ENCODE results near the gene KIAA0319L. TPM values are rescaled to one million over a fixed set of nuclear protein-coding genes. Genes with fewer than 3 reads are reported as not detected.
"Not testable (repeated sequence)": the region's sequence is repeated elsewhere in the genome, so short reads cannot be mapped to it uniquely, and the experiment has no call there.

Gene KIAA0319L
- total and polyA plus RNA-seq, 3 experiments from 2014 or later = 28.5 to 30.4 (median 29.3) TPM

DNA sequence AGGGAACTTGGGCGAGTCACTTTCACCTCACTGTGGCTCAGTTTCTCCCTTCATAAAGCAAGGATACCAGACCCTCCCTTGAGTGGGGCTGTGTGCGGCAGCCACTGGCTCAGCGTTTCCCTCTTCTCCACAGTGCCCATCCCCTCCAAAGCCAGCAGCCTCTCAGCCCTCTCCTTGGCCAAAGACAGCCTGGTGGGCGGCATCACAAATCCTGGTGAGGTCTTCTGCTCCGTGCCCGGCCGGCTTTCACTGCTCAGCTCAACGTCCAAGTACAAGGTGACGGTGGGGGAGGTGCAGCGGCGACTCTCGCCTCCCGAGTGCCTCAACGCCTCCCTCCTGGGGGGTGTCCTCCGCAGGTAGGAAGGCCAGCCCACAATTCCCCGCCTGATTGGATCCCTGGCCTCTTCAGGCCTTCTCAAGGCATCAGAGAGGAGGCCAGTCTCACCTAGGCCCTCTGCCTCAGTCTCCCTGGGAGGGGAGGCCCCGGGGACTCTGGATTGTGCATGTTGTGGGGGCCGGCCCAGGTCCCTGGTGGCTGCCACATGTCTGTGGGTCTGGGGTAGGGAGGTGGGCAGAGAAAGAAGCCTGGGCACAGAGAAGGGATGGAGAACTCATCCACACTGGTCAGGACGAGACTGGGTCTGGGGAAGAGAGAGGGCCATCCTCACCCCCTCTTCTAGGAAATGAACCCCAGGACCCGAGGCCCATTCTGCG, 31.2 kb upstream of the KIAA0319L start:
- no peak for DNase-seq
- H3K4me3 Mint-ChIP-seq = no peak overlapping the region
- peaks cover 3 to 11% (median 7%) of the 10 kb centered on the region in 3 donors for H3K36me3 Mint-ChIP-seq
- no peaks in the 10 kb centered on the region for H3K9me3 Mint-ChIP-seq
- H3K4me1 ChIP-seq (ENCODE audit: insufficient read depth, low read length) = peaks cover 9% of the 10 kb centered on the region
- H3K27ac Mint-ChIP-seq = no peak overlapping the region
- POLR2A ChIA-PET = no interaction called here
- no peak overlapping the region for H3K4me3 ChIP-seq (ENCODE audit: low read length)
- H3K27me3 ChIP-seq (ENCODE audit: insufficient read depth, low read length, poor library complexity, severe bottlenecking) = no peaks in the 10 kb centered on the region
- H3K9me3 ChIP-seq (ENCODE audit: low read length) = no peaks in the 10 kb centered on the region
- H3K27me3 Mint-ChIP-seq = peaks cover 0 to 1% of the 10 kb centered on the region in 2 donors
- H3K27ac ChIP-seq (ENCODE audit: low read depth, low read length) = no peak overlapping the region
- no peaks in the 10 kb centered on the region for H3K36me3 ChIP-seq (ENCODE audit: insufficient read depth, low read length)
- CTCF ChIA-PET = no interaction called here
- peaks cover 7 to 8% (median 7%) of the 10 kb centered on the region in 3 donors for H3K4me1 Mint-ChIP-seq

DNA sequence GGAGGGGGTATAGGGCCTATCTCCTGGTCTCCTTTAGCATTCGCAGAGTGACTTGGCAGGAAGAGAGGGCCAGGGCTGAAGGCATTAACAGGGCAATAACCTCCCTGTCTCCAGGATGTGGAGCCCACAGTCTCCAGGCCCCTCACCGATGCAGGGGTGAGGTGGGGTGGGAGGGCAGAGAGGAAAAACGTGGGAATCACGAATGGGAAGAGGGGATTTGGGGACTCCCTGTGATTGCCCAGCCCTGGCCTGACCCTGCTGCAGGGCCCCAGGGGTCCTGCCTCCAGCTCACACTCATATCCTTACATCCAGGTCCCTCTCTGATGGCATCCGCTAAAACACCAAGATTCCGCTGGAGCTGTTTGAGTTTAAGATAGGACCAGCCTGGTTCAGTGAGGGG, 30.5 kb upstream of the KIAA0319L start:
- Histone ChIP-seq H3K36me3 (ENCODE audit: insufficient read depth, low read length) (no peaks in the 10 kb centered on the region), H3K9me3 (ENCODE audit: low read length) (no peaks in the 10 kb centered on the region), H3K4me3 (ENCODE audit: low read length) (no peak overlapping the region), H3K27ac (ENCODE audit: low read depth, low read length) (no peak overlapping the region), H3K4me1 (ENCODE audit: insufficient read depth, low read length) (peaks cover 3% of the 10 kb centered on the region), H3K27me3 (ENCODE audit: insufficient read depth, low read length, poor library complexity, severe bottlenecking) (no peaks in the 10 kb centered on the region)
- H3K9me3 Mint-ChIP-seq = no peaks in the 10 kb centered on the region
- H3K4me3 Mint-ChIP-seq = no peak overlapping the region
- ChIA-PET CTCF (no interaction called here), POLR2A (no interaction called here)
- H3K36me3 Mint-ChIP-seq = peaks cover 3 to 10% (median 7%) of the 10 kb centered on the region in 3 donors
- H3K27ac Mint-ChIP-seq = peak overlapping the region in 1 of 8 donors; percentile 36
- peaks cover 1 to 7% (median 3%) of the 10 kb centered on the region in 3 donors for H3K4me1 Mint-ChIP-seq
- no peak for DNase-seq
- H3K27me3 Mint-ChIP-seq = peaks cover 0 to 1% of the 10 kb centered on the region in 2 donors

DNA sequence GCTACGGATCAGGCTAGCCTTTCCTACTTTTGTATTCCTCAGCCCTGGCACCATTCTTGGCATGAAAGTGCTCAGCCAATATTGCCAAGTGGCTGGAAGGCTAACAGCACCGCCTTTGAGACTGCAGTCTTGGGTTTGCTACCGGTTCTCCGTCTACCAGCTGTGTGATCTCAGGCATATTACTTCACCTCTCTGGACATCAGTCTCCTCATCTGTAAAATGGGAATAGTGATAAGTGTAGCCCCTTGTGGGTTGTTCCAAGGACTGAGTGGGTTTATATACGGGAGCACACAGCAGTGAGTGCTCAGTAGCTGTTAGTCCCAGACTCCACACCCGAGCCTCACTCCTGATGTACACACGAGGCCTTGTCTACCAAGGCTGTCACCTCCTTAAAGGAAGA, 29.6 kb upstream of the KIAA0319L start:
- Histone ChIP-seq H3K9me3 (ENCODE audit: low read length) (no peaks in the 10 kb centered on the region), H3K36me3 (ENCODE audit: insufficient read depth, low read length) (no peaks in the 10 kb centered on the region), H3K27me3 (ENCODE audit: insufficient read depth, low read length, poor library complexity, severe bottlenecking) (no peaks in the 10 kb centered on the region), H3K4me3 (ENCODE audit: low read length) (no peak overlapping the region), H3K27ac (ENCODE audit: low read depth, low read length) (no peak overlapping the region), H3K4me1 (ENCODE audit: insufficient read depth, low read length) (no peaks in the 10 kb centered on the region)
- no peak overlapping the region for H3K27ac Mint-ChIP-seq
- no peaks in the 10 kb centered on the region for H3K9me3 Mint-ChIP-seq
- POLR2A ChIA-PET = no interaction called here
- peak overlapping the region in 1 of 7 donors; percentile 27 for H3K4me3 Mint-ChIP-seq
- no peak for DNase-seq
- peaks cover 3 to 9% (median 7%) of the 10 kb centered on the region in 3 donors for H3K36me3 Mint-ChIP-seq
- peaks cover 0 to 1% of the 10 kb centered on the region in 2 donors for H3K27me3 Mint-ChIP-seq
- CTCF ChIA-PET = interaction anchor here (1.3 to 2.4 kb wide), 2 partner anchors 15 to 18 kb away, joined by 3 to 7 read pairs; no protein-coding TSS in a partner anchor
- H3K4me1 Mint-ChIP-seq = peaks cover 0 to 7% (median 3%) of the 10 kb centered on the region in 3 donors

GRCh38 chr1:35585805-35586204, 28.6 kb upstream of the KIAA0319L start:
- H3K4me1 Mint-ChIP-seq; H3K9me3 ChIP-seq (ENCODE audit: low read length); H3K4me3 ChIP-seq (ENCODE audit: low read length); H3K9me3 Mint-ChIP-seq; H3K36me3 ChIP-seq (ENCODE audit: insufficient read depth, low read length); H3K27me3 Mint-ChIP-seq; H3K27ac ChIP-seq (ENCODE audit: low read depth, low read length); H3K4me3 Mint-ChIP-seq; H3K27me3 ChIP-seq (ENCODE audit: insufficient read depth, low read length, poor library complexity, severe bottlenecking); DNase-seq; H3K36me3 Mint-ChIP-seq; H3K4me1 ChIP-seq (ENCODE audit: insufficient read depth, low read length); POLR2A ChIA-PET; H3K27ac Mint-ChIP-seq: not testable (repeated sequence)
- CTCF ChIA-PET = interaction anchor here (1.3 to 2.4 kb wide), 2 partner anchors 14 to 17 kb away, joined by 3 to 7 read pairs; no protein-coding TSS in a partner anchor

GRCh38 chr1:35585281-35585680, 28.1 kb upstream of the KIAA0319L start:
- Mint-ChIP-seq H3K27ac (no peak overlapping the region), H3K36me3 (peaks cover 0 to 4% (median 2%) of the 10 kb centered on the region in 3 donors), H3K27me3 (peaks cover 0 to 1% of the 10 kb centered on the region in 2 donors), H3K4me3 (no peak overlapping the region), H3K9me3 (no peaks in the 10 kb centered on the region), H3K4me1 (peaks cover 0 to 4% (median 0%) of the 10 kb centered on the region in 3 donors)
- Histone ChIP-seq H3K4me1 (ENCODE audit: insufficient read depth, low read length) (no peaks in the 10 kb centered on the region), H3K36me3 (ENCODE audit: insufficient read depth, low read length) (no peaks in the 10 kb centered on the region), H3K4me3 (ENCODE audit: low read length) (no peak overlapping the region), H3K9me3 (ENCODE audit: low read length) (no peaks in the 10 kb centered on the region), H3K27ac (ENCODE audit: low read depth, low read length) (no peak overlapping the region), H3K27me3 (ENCODE audit: insufficient read depth, low read length, poor library complexity, severe bottlenecking) (no peaks in the 10 kb centered on the region)
- ChIA-PET CTCF (interaction anchor here (0.9 to 2.4 kb wide), 5 partner anchors 13 to 29 kb away, joined by 3 to 7 read pairs (median 3); partner anchors contain the start of genes KIAA0319L and TFAP2E), POLR2A (no interaction called here)
- no peak for DNase-seq

- not testable (repeated sequence) for H3K27ac ChIP-seq (ENCODE audit: low read depth, low read length); H3K36me3 ChIP-seq (ENCODE audit: insufficient read depth, low read length); H3K4me3 ChIP-seq (ENCODE audit: low read length); H3K36me3 Mint-ChIP-seq; H3K27me3 ChIP-seq (ENCODE audit: insufficient read depth, low read length, poor library complexity, severe bottlenecking); H3K27ac Mint-ChIP-seq; DNase-seq; H3K9me3 Mint-ChIP-seq; H3K9me3 ChIP-seq (ENCODE audit: low read length); H3K27me3 Mint-ChIP-seq
- H3K4me1 ChIP-seq (ENCODE audit: insufficient read depth, low read length) = peaks cover 12% of the 10 kb centered on the region
- POLR2A ChIA-PET = interaction anchor here (0.7 kb wide), 1 partner anchor 20 kb away, joined by 4 read pairs; no protein-coding TSS in a partner anchor
- Mint-ChIP-seq H3K4me1 (peaks cover 12 to 18% (median 13%) of the 10 kb centered on the region in 3 donors), H3K4me3 (peak overlapping the region in 1 of 7 donors; percentile 76)
- CTCF ChIA-PET = interaction anchor here (0.7 kb wide), 1 partner anchor 193 kb away, joined by 3 read pairs; no protein-coding TSS in a partner anchor
Measured at GRCh38 chr1:35581621-35582020, 24.4 kb upstream of the KIAA0319L start.

DNA sequence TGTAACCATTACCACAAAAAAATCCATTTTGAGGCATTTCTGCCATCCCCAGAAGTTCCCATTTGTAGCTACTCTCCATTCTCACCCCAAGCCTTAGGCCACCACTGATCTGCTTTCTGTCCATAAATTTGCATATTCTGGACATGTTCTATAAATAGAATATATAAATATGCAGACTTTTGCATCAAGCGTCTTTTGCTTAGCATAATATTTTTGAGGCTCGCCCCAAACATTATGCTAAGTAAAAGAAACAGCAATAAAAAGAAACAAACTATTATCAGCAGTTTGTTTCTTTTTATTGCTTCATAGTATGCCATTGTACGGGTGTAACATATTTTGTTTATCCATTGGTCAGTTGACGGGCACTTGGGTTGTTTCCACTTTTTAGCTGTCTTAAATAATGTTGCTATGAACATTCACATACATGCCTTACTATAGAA, 23.8 kb upstream of the KIAA0319L start:
- Histone ChIP-seq H3K9me3 (ENCODE audit: low read length) (no peaks in the 10 kb centered on the region), H3K27me3 (ENCODE audit: insufficient read depth, low read length, poor library complexity, severe bottlenecking) (no peaks in the 10 kb centered on the region), H3K36me3 (ENCODE audit: insufficient read depth, low read length) (no peaks in the 10 kb centered on the region), H3K4me1 (ENCODE audit: insufficient read depth, low read length) (peaks cover 18% of the 10 kb centered on the region), H3K27ac (ENCODE audit: low read depth, low read length) (no peak overlapping the region), H3K4me3 (ENCODE audit: low read length) (no peak overlapping the region)
- Mint-ChIP-seq H3K36me3 (peaks cover 0 to 3% (median 0%) of the 10 kb centered on the region in 3 donors), H3K4me1 (peaks cover 18 to 24% (median 19%) of the 10 kb centered on the region in 3 donors), H3K27ac (no peak overlapping the region), H3K4me3 (no peak overlapping the region), H3K9me3 (no peaks in the 10 kb centered on the region), H3K27me3 (peaks cover 0 to 3% of the 10 kb centered on the region in 2 donors)
- POLR2A ChIA-PET = no interaction called here
- CTCF ChIA-PET = interaction anchor here (3.7 kb wide), 1 partner anchor 146 kb away, joined by 15 read pairs; no protein-coding TSS in a partner anchor
- DNase-seq = no peak
